A549 (cell line): ENCODE data around the gene VOPP1.

Experiments used
- EP300 ChIP-seq, 2 experiments: fragments of >200 bp; sonication (Bioruptor Twin); formaldehyde crosslinking; IDR thresholded peaks; 2 replicates in 1 of 2; 3 replicates in 1 of 2; pipeline ENCODE4 v1.6.1; 2016 to 2017
- JUN ChIP-seq, 2 experiments: fragments of >200 bp; sonication (Bioruptor Twin); formaldehyde crosslinking; IDR thresholded peaks; 2 replicates in 1 of 2; 3 replicates in 1 of 2; pipeline ENCODE4 v1.6.1; 2016 to 2017
- MAZ ChIP-seq: fragments of 150-350 bp; IDR thresholded peaks from 2 replicates; pipeline ENCODE4 v1.6.1; 2014; ENCODE audit warnings: antibody characterized with exemption, low read depth, low read length, borderline replicate concordance
- MYC ChIP-seq: IDR thresholded peaks from 2 replicates; pipeline ENCODE4 v1.6.1; 2012; ENCODE audit warnings: mild to moderate bottlenecking, inconsistent platforms, low read length, improper control_type of control experiment, borderline replicate concordance
- POLR2A ChIP-seq: IDR thresholded peaks from 2 replicates; pipeline ENCODE4 v1.6.1; 2012; ENCODE audit warnings: mild to moderate bottlenecking, low read length
- RFX5 ChIP-seq: fragments of 450-650 bp; IDR thresholded peaks from 2 replicates; pipeline ENCODE4 v1.7.1; 2014; ENCODE audit warnings: antibody characterized with exemption, mild to moderate bottlenecking, moderate library complexity
- SMC3 ChIP-seq: fragments of >200 bp; sonication (Bioruptor Twin); formaldehyde crosslinking; IDR thresholded peaks from 3 replicates; pipeline ENCODE4 v1.6.1; 2018; ENCODE audit warnings: inconsistent platforms
- TF ChIP-seq, protein P1 (sequence below): fragments of 450-650 bp; IDR thresholded peaks from 2 replicates; pipeline ENCODE4 v1.6.1; 2014; ENCODE audit warnings: antibody characterized with exemption
- TF ChIP-seq, protein P2 (sequence below): fragments of >200 bp; sonication (Bioruptor Twin); formaldehyde crosslinking; IDR thresholded peaks from 3 replicates; pipeline ENCODE4 v1.5.1; 2016
- TF ChIP-seq, protein P3 (sequence below): fragments of 250-450 bp; sonication (Bioruptor Pico); IDR thresholded peaks from 2 replicates; pipeline ENCODE4 v1.5.0; 2020; ENCODE audit warnings: low read depth, mild to moderate bottlenecking, moderate library complexity
- TF ChIP-seq, protein P4 (sequence below): IDR thresholded peaks from 2 replicates; pipeline ENCODE4 v1.6.1; 2012; ENCODE audit warnings: low read depth, borderline replicate concordance

- TF ChIP-seq JUN (IDR thresholded peaks at IDR 0.05) (no peak), MYC (no peak), EP300 (IDR thresholded peaks at IDR 0.05) (no peak), MAZ (no peak), POLR2A (no peak), RFX5 (no peak), SMC3 (no peak)
- TF ChIP-seq, protein P1, sequence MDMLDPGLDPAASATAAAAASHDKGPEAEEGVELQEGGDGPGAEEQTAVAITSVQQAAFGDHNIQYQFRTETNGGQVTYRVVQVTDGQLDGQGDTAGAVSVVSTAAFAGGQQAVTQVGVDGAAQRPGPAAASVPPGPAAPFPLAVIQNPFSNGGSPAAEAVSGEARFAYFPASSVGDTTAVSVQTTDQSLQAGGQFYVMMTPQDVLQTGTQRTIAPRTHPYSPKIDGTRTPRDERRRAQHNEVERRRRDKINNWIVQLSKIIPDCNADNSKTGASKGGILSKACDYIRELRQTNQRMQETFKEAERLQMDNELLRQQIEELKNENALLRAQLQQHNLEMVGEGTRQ = no peak
- TF ChIP-seq, protein P2, sequence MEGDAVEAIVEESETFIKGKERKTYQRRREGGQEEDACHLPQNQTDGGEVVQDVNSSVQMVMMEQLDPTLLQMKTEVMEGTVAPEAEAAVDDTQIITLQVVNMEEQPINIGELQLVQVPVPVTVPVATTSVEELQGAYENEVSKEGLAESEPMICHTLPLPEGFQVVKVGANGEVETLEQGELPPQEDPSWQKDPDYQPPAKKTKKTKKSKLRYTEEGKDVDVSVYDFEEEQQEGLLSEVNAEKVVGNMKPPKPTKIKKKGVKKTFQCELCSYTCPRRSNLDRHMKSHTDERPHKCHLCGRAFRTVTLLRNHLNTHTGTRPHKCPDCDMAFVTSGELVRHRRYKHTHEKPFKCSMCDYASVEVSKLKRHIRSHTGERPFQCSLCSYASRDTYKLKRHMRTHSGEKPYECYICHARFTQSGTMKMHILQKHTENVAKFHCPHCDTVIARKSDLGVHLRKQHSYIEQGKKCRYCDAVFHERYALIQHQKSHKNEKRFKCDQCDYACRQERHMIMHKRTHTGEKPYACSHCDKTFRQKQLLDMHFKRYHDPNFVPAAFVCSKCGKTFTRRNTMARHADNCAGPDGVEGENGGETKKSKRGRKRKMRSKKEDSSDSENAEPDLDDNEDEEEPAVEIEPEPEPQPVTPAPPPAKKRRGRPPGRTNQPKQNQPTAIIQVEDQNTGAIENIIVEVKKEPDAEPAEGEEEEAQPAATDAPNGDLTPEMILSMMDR = no peak
- TF ChIP-seq, protein P3, sequence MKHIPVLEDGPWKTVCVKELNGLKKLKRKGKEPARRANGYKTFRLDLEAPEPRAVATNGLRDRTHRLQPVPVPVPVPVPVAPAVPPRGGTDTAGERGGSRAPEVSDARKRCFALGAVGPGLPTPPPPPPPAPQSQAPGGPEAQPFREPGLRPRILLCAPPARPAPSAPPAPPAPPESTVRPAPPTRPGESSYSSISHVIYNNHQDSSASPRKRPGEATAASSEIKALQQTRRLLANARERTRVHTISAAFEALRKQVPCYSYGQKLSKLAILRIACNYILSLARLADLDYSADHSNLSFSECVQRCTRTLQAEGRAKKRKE (CRISPR knock-in tag) = no peak
- TF ChIP-seq, protein P4, sequence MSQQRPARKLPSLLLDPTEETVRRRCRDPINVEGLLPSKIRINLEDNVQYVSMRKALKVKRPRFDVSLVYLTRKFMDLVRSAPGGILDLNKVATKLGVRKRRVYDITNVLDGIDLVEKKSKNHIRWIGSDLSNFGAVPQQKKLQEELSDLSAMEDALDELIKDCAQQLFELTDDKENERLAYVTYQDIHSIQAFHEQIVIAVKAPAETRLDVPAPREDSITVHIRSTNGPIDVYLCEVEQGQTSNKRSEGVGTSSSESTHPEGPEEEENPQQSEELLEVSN = no peak
Observed at GRCh38 chr7:55588976-55589604, 16.8 kb upstream of the VOPP1 start.
